HG03103 (cell line): Measurements from ENCODE around the gene TMEM40.
"Not testable (repeated sequence)": the region's sequence is repeated elsewhere in the genome, so short reads cannot be mapped to it uniquely, and the experiment has no call there.

Source experiments
- ATAC-seq: cut with Tn5 transposase; IDR thresholded peaks from one replicate; pipeline ENCODE4 v1.9.1; 2021; ENCODE audit warnings: low read depth; ENCODE audit not compliant: unreplicated experiment

Gene TMEM40, protein sequence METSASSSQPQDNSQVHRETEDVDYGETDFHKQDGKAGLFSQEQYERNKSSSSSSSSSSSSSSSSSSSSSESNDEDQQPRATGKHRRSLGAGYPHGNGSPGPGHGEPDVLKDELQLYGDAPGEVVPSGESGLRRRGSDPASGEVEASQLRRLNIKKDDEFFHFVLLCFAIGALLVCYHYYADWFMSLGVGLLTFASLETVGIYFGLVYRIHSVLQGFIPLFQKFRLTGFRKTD

GRCh38 chr3:12759097-12759679, at the start of gene TMEM40:
Gene TMEM40, minus strand, starts transcription at chr3:12759259. Its CDS starts 9,427 bp downstream, at chr3:12749832.
- no peak for ATAC-seq

- no peak for ATAC-seq
Observed at GRCh38 chr3:12808587-12808986, 49.5 kb upstream of the TMEM40 start.

GRCh38 chr3:12807601-12808359, 48.7 kb upstream of the TMEM40 start:
- ATAC-seq, result no peak

DNA sequence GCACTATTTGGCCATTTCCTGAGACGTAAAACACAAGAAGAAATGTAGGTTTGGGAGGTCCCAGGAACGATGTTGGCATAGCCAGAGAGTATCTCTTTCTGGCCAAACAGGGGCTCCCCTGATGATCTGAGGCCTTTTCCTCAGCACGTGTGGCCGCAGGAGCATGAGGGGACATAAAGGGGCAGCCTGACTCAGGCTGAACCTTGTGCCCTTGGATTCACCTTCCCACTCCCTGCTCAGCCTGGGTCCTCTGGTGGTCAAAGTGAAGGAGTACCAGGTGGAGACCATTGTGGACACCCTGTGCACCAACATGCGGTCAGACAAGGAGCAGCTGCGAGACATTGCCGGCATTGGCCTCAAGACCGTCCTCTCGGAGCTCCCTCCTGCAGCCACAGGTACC, 48.0 kb upstream of the TMEM40 start:
- no peak for ATAC-seq

GRCh38 chr3:12803371-12803770, 44.3 kb upstream of the TMEM40 start:
- ATAC-seq, result no peak

DNA sequence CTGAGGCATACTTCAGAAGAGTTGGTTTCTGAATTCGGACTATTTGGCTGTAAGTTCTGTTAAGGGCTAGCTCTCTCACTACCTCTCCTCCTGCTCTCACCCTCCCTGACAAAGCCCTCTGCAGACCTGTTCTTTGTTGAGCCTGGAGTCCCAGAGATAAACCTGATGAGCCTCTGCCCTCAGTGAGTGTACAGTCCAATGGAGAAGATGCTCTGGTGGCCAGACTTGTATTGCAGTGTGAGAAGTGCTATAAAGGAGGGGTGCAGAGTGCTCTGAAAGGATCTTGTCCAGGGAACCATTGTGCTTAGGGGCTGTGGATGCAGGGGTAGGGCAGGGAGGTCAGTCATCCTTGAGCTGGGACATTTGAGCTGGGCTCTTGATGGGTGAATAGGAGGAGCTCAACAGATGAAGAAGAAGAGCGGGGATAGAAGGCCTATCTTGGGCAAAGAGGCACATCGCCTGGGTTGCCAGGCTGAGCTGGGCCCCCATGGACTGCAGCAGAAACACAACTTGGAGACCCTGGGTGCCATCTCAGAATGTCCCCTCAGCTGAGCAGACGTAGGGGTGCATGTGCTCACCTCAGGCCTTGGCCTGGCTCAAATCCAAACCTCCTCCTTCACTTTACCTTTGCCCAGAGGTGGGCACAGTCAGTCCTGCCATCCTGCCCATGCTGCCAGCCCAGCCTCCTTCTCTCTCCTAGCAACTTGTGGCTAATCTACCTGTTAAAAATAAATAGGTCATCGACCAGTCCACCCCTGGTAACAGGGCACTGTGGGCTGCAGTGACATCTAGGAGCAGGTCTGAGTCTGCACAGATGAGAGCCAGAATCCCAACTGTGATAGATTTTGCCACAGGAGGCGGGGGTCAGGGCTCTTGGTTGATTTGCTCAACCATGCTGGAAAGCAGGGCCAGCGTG, 40.7 kb upstream of the TMEM40 start:
- ATAC-seq, result no peak

- no peak for ATAC-seq
Observed at GRCh38 chr3:12798559-12799179, 39.6 kb upstream of the TMEM40 start.

- ATAC-seq, result no peak
Observed at GRCh38 chr3:12797892-12798558, 39.0 kb upstream of the TMEM40 start.

DNA sequence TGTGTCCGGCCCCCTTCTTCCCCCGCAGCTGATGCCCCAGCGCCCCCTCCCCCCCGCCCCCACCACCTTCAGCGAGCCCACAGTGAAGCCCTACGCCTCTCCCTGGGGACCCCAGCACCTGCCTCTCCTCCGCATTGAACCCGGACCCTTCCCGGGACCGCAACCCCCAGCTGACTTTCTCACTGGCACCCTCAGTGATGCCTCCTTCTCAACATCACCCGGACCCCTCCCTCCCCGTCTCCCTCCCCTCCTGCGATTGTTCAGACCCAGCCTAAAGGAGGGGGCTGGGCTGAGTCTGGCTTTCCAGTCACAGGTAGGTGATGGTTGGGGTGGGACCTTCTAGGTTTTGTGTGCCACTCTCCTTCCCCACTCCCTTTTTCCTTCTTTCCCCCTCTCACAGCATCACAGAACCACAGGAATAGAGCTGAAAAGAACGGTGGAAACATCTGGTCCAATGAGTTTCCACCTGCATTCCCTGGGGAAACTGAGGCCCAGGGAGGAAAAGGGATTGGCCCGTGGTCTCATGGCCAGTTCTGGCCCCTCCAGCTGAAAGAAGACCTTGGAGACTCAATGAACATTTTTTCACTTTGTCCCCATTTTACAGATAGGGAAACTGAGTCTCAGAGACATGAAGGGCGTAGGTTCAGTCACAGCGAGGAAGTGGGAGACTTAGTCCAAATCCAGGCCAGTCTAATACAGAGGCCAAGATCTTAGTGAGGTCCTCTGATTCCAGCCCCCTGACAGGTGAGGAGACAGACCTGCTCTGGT, 38.2 kb upstream of the TMEM40 start:
- no peak for ATAC-seq

DNA sequence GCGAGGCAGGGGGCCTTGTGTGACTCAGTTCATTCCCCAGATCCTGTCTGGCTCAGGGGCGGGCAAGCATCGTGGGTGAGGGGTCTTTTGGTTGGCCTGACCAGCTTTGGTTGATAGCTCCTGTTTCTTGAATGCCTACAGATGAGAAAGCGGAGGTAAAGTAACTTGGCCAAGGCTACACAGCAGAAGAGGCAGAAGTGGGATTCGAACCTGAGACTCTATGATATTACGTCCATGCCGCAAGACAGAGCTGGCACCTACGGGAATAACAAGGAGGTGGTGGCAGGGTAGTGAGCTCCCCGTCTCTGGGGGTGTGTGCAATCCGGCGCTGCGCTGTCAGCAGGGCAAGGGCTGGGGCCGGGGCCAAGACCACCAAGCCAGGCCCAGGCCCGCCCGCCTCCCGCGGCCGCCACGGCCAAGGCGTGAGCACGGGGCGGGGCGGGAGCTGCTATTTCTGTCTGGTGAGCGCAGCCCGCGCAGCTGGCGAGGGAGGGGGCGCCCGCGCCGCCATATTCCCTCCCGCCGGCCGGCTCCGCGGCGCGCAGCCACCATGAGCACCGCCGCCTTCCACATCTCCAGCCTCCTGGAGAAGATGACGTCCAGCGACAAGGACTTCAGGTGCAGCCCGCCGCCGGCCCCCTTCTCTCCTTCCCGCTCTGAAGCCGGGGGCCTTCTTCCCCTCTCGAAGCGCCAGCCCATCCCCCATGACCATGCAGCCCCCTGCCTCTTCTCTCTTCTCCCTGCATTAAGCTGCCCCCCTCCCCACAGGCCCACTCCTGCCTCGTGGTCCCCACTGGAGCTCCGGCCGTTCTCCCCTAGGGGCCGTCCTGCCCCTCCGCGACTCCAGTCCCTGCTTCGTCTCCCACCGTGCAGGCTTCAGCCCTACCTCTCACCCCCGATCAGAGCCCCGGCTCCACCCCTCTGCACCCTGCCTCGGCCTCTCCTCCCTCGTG, 37.4 kb upstream of the TMEM40 start, which contains the start of gene CAND2:
TSS of gene CAND2 (plus strand) at position 510 of the 953 bp plus-strand sequence. CDS start at position 551, 41 bp downstream.
- ATAC-seq, result no peak

GRCh38 chr3:12793701-12794100, 34.6 kb upstream of the TMEM40 start:
- no peak for ATAC-seq

- ATAC-seq, result no peak
Observed at GRCh38 chr3:12791430-12791829, 32.4 kb upstream of the TMEM40 start.

GRCh38 chr3:12787967-12788690, 29.1 kb upstream of the TMEM40 start:
- not testable (repeated sequence) for ATAC-seq

- ATAC-seq, result not testable (repeated sequence)
Observed at GRCh38 chr3:12787346-12787745, 28.3 kb upstream of the TMEM40 start.

GRCh38 chr3:12785096-12785495, 26.0 kb upstream of the TMEM40 start:
- ATAC-seq, result no peak

DNA sequence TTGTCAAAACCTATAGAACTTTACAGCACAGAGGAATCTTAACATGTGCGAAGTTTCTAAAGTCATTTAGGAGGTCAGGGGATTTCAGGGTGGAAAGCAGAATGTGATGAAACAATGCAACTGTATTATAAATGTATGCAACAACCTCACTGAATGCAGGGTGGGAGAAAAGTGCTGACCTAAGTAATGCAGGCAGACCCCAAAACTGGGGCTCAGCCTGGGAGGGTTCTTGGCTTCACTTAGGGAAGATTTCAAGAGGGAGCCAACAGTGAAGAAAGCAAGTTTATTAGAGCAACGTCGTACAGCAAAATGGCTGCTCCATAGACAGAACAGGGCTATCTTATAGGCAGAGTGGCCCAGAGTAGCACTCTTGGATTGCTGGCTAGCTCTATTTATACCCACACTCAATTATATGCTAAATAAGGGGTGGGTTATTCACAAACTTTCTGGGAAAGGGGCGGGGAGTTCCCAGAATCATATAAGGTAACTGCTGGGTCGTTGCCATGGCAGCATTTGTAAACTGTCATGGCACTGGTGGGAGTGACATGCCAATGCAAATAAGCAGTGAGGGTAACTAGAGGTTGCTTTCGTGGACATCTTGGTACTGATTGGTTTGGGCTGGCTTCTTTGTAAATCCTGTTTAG, 23.2 kb upstream of the TMEM40 start:
- ATAC-seq, result no peak

DNA sequence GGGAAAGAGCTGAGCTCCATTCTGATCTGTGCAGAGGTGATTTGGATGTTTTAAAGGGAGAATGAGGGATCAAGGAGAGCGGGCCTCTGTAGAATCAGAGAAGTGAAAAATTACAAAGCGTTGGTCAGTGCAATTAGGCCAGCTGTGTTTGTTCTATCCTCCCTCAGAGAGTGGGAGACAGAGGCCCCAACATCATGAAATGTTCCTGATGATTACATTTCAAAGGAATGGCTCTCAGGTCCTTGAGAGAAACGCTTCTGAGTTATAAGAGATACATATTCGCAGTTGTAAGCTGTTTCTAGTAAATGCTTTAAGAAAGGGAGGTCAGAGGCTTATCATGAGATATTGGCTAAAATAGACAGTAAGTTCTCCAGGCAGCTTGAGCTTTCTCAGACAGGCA, 21.7 kb upstream of the TMEM40 start:
- no peak for ATAC-seq
